Mononuclear cell (primary cell): ENCODE data around the gene SMCO2. TPM values are rescaled to one million over a fixed set of nuclear protein-coding genes. Genes with fewer than 3 reads are reported as not detected.
"Not testable (repeated sequence)": the region's sequence is repeated elsewhere in the genome, so short reads cannot be mapped to it uniquely, and the experiment has no call there.

Source experiments
- H3K27me3 ChIP-seq: 2 replicates; pipeline ENCODE4 v1.6.0; 2011; ENCODE audit warnings: low read length, control low read depth; ENCODE audit not compliant: insufficient read depth
- H3K4me1 ChIP-seq: 2 replicates; pipeline ENCODE4 v1.5.1; 2011; ENCODE audit warnings: mild to moderate bottlenecking, low read length, control low read depth; ENCODE audit not compliant: insufficient read depth
- H3K4me3 ChIP-seq: 2 replicates; pipeline ENCODE4 v1.5.1; 2011; ENCODE audit warnings: mild to moderate bottlenecking, low read length, moderate library complexity
- H3K9me3 ChIP-seq: 2 replicates; pipeline ENCODE4 v1.5.1; 2011; ENCODE audit warnings: low read depth, mild to moderate bottlenecking, control low read depth, low read length
- total RNA-seq: library from RNA; depleted of rRNA; stranded (reverse); fragments of >200 nt; gene quantifications from one replicate; pipeline ENCODE4 v1.2.3, GENCODE V29; 2012

SMCO2 gene
- total RNA-seq, 1 donor = not detected

DNA sequence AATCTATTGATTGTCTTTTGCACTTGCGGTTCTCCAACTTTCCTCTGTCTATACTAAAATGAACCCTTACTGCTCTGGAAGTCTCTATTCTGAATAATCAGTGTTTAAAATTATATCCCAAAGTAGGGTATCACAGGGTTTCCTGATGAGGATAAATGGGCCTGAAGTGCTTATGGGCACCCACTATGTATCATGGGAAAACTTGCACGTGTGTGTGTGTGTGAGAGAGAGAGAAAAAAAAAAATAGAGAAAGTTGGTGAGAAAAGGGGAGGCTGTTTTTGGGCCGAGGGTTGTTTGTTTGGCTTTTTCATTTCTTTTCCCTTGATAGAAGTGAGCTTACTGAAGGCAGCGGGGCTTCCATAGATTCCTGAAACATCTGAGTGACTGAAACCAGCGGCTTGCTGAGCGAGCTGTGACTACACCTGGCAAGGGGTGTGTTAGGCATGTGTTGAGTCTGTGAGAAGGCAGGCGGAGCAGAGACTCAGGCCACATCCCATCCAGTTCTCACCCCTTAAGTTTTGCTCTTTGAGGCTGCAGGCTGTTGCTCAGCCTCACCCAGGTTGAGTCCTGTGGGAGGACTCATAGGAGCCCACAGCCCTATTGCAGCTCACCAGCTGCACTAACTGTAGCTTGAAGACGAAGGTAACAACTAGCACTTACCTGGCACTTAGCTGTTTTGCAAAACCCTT is 94.6 kb downstream of the SMCO2 start:
- Histone ChIP-seq H3K4me1 (no peaks in the 10 kb centered on the region), H3K4me3 (no peak overlapping the region), H3K9me3 (no peaks in the 10 kb centered on the region), H3K27me3 (no peaks in the 10 kb centered on the region)

DNA sequence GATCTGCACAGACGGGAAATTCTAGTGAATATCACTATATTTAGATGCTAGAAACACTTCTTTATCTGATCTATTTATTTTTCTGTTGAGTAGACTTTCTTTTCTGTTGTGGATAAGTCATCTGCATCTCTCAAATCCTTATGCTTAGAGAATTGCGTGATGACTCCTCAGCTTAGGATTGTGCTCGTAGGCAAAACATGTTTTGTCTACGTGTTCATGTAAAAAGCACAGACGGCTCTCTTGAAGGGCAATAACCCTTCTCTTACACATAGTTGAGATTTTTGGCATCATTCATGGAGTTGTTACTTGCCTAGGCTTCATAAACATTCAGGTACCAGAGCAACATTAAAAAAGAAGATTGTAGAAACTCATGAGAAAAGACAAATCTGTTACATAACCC is 96.1 kb downstream of the SMCO2 start:
- Histone ChIP-seq H3K9me3 (no peaks in the 10 kb centered on the region), H3K4me1 (no peaks in the 10 kb centered on the region), H3K4me3 (no peak overlapping the region), H3K27me3 (no peaks in the 10 kb centered on the region)

DNA sequence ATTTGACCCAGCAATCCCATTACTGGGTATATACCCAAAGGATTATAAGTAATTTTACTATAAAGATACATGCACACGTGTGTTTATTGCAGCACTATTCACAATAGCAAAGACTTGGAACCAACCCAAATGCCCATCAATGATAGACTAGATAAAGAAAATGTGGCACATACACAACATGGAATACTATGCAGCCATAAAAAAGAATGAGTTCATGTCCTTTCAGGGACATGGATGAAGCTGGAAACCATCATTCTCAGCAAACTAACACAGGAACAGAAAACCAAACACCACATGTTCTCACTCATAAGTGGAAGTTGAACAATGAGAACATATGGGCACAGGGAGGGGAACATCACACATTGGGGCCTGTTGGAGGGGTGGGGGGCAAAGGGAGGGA is 98.3 kb downstream of the SMCO2 start:
- H3K27me3 ChIP-seq, H3K4me3 ChIP-seq, H3K9me3 ChIP-seq: not testable (repeated sequence)
- H3K4me1 ChIP-seq = peaks cover 14% of the 10 kb centered on the region

DNA sequence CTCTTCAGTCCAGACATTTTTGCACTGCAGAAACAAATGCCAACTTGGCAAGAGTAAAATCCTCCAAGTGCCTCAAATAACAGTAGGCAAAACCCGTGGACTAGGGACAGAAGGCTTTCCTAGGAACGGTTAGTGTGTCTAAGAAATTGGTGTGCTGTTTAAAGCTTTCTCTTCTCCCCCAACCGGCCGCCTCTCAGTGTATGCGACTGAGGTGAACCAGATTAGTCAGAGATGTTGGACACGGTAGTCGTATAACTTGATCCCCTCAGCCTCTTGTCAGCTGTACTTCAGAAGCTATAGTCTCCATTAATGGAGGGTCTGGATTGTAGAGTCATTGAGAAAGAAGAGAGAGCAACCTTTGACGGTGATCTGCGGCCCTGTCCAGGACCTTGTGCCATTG is 99.1 kb downstream of the SMCO2 start:
- no peaks in the 10 kb centered on the region for H3K27me3 ChIP-seq
- peaks cover 18% of the 10 kb centered on the region for H3K4me1 ChIP-seq
- H3K4me3 ChIP-seq = no peak overlapping the region
- H3K9me3 ChIP-seq = no peaks in the 10 kb centered on the region

DNA sequence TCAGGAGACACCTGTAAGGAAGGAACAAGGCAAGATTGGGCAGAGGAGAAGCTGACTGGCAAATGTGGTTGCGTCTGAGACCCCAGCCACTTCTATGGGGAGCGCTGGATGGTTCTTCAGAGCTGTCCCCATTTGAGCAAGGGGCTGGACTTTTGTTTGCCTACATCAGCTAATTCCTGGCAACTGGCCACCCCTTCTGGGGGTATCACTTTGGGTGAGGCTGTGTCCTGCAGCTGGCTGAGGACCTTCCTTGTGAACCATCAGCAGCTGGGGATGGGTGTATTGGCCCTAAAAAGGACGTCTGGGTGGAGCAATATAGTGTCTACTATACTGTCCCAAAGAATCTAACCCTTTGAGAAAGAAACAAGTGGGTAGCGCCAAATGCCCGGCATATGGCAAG is 101.1 kb downstream of the SMCO2 start:
- Histone ChIP-seq H3K27me3 (no peaks in the 10 kb centered on the region), H3K9me3 (no peaks in the 10 kb centered on the region), H3K4me1 (peaks cover 18% of the 10 kb centered on the region), H3K4me3 (no peak overlapping the region)

DNA sequence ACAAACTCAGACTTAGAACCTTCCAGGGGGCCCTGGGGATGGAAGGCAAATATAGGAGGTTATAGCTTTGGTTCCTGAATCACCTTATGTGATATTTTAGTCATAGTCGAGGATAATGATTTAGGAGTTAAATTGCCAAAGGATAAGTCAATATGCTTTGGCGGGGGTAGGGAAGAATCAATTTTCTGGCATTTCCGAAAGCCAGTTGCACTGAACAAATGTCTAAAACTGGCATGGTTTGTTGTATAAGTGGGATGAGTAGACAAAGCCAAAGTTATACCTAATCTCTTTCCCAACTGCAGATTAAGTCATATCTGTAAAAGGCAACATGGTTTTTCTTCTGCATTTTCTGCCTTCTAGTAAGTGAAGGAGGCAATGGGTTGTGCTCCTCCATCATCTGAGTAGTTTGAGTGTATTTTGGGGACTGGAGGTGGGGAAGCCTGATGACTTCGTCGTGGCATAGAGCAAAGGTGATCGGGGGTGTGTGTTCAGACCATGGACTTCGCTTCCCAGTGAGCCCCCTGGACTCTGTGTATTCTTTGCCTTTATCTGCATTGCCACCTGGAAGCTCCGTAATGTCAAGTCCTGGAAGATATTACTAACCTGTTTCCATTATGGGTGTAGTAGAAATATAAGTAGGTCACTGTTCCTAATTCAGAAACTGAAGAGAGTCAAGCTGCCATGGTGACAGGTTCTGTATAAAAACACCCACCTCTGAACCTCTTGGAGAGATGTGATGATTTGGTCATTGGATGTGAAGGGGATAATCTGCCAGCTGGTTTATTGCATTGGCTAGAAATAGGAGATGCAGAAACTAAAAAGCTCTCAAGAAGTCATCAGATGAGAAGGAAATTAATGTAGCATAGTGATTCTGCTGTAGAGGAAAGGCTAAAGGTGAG is 102.0 kb downstream of the SMCO2 start:
- Histone ChIP-seq H3K27me3 (no peaks in the 10 kb centered on the region), H3K4me1 (peaks cover 18% of the 10 kb centered on the region), H3K9me3 (no peaks in the 10 kb centered on the region), H3K4me3 (no peak overlapping the region)

DNA sequence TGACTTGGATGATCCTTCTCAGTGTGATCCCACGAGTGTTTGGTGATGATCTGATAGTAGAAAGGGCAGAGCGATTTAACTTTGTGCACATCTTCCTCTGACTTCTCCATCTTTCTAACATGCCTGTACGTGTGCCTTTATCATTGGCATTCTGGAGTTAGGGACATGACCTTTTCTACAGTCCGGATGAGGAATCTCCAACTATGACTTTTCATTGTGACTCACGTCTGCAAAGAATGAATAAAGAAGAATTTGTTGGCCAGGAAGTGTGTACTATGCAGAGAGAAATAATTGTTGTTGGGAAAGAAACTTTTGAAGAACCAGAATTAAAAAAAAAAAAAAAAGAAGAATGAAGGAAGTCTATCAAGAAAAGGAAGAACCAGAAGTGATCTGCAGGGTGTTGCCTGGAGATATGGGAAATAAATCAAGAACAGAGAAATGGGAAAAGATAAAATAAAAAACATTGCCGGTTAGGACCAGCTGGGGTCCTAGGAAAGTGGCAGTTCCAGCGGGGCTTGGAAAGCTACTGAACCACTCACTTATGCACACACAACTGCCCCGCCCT is 102.8 kb downstream of the SMCO2 start:
- H3K27me3 ChIP-seq = no peaks in the 10 kb centered on the region
- peaks cover 18% of the 10 kb centered on the region for H3K4me1 ChIP-seq
- no peak overlapping the region for H3K4me3 ChIP-seq
- no peaks in the 10 kb centered on the region for H3K9me3 ChIP-seq

DNA sequence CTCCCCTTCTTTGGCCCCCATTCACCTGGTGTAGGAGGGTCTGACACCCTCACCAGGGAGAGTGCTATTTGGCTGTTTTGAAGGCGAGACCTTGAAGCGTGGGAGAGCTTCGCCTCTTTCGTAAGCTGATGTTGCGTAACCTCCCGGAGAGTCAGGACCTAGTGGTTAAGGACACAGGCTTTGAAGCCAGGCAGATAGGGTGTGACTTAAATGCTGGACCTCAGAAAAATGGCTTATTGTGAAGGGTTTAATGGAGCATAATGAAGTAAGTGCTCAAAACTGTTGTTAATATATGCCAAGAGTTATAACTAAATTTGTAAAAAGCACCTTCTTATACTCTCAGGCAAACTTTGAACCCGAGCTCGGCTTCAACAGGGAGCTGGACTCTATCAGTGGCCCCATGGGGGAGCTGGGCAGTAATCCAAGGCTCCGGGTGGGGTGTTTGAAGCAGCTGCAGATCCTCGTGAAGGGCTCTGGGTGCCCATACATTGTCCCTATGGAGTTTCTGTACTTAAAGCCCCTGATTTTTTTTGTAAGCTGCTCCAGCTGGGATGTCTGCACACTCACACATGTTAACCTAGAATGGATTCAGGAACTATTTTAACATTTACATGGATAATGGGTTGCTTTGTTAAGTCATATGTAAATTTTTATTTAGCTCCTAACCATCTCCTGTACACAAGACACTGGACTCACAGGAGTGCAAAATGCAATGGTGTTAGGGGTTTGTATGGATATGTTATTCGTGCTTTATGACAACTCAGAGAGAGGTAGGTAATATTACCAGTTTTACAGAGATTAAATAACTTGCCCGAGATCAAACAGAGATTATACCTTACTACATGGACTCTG is 103.5 kb downstream of the SMCO2 start:
- Histone ChIP-seq H3K4me3 (no peak overlapping the region), H3K27me3 (no peaks in the 10 kb centered on the region), H3K4me1 (peaks cover 22% of the 10 kb centered on the region), H3K9me3 (no peaks in the 10 kb centered on the region)

DNA sequence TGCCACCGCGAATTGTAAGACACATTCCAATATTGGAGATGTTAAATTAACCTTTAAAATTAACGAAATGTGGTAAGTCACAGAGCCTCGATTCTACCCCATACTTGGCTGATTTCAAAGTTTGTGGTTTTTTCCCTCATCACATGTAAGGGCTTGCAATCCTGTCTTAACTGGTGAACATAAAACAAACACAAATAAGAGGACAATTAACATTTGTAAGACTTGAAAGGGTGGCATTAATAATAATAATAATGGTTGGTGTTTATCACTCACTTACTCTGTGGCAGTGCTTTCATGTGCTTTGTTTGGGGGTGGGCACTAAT is 104.1 kb downstream of the SMCO2 start:
- no peaks in the 10 kb centered on the region for H3K27me3 ChIP-seq
- peaks cover 25% of the 10 kb centered on the region for H3K4me1 ChIP-seq
- no peak overlapping the region for H3K4me3 ChIP-seq
- no peaks in the 10 kb centered on the region for H3K9me3 ChIP-seq

DNA sequence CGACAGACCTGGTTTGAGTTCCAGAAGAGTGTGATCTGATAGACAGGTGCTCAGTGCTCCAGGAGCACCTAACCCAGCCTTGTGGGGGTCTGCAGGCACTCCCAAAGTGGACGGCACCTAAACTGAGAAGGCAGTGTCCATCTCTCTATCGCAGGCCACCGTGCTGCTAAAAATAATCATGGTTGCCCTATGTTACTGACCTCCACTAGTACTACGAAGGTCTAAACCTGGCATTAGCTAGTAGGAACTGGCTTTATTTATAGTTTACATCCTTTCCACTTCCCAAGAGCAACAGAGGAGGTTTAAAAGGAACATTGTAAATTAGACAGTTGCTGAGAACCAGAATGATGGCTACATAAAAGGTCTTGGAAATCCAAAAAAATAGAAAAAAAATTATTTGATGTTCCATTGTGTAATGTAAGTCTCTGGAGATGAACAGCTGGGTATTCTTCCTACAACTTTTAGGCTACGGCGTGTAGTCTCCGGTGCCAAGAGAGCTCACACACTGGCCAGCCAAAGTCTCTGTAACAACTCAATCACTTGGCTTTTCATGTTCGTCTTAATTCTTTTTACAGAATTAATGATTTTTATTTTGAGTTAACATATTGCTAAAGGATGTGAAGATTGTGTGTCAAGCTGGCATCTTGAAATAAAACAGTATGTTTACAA is 104.8 kb downstream of the SMCO2 start:
- Histone ChIP-seq H3K4me1 (peaks cover 25% of the 10 kb centered on the region), H3K27me3 (no peaks in the 10 kb centered on the region), H3K9me3 (no peaks in the 10 kb centered on the region), H3K4me3 (no peak overlapping the region)

Other genes starting within 250 kb of the SMCO2 start
- 23.9 TPM for gene STK38L, start 202.4 kb upstream of the SMCO2 start, total RNA-seq
- 1.6 TPM for gene BMAL2, start 113.9 kb upstream of the SMCO2 start, total RNA-seq
- 3.0 TPM for gene PPFIBP1, start 77.5 kb downstream of the SMCO2 start, total RNA-seq
- gene REP15, start 249.7 kb downstream of the SMCO2 start, total RNA-seq = not detected